HG03135 (cell line): ENCODE measurements around the gene FBXO17.
A peak's percentile ranks its signal among the peaks of the same experiment; 100 is the strongest.

Source experiments
- ATAC-seq: cut with Tn5 transposase; IDR thresholded peaks from one replicate; pipeline ENCODE4 v1.9.1; 2021; ENCODE audit warnings: mild to moderate bottlenecking, moderate library complexity; ENCODE audit not compliant: unreplicated experiment

Gene FBXO17

DNA sequence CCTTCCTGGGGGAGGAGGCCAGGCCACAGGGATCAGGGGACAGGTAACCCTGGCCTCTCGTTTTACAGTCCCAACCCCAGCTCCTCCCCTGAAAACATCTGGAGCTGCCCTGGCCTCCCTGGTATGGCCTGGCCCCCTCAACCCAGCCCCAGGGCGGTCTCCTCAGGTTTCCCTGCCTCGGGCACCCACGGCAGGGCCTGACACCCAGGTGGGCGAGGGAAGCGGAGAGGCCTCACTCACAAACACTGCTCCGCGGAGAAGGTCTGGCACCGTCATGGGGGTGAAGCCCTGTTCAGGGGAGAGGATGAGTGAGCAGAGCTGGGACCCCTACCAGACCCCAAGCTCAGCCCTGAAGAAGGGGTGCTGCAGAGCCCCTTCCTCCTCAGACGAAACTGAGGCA lies 57.0 kb downstream of the FBXO17 start:
- ATAC-seq: no peak

DNA sequence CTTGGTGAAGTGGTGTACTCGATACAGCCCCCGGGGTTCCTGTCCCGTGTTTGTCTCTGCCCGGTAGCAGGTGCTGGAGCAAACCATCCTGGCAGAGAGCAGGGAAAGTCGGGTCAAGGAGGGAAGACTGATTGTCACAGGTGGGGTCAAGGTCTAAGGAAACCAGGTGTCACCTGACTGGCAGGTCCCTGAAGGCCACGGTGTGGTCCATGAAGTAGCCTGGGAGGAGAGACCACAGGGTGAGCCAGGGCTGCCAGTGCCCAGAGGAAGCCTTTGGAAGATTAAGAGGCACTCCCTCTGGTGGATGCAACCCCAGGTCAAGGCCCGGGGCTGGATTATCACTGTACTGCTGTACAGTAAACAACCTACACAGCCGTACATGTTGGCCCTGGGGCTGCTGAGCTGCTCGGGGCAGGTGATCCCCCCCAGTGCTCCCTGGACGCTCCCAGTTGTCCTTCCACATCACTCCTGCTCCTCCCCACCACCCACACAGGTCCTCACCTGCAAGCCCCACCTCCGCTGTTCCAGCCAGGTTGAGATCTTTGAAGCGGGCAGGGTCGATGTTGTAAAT lies 57.5 kb downstream of the FBXO17 start:
- no peak for ATAC-seq

DNA sequence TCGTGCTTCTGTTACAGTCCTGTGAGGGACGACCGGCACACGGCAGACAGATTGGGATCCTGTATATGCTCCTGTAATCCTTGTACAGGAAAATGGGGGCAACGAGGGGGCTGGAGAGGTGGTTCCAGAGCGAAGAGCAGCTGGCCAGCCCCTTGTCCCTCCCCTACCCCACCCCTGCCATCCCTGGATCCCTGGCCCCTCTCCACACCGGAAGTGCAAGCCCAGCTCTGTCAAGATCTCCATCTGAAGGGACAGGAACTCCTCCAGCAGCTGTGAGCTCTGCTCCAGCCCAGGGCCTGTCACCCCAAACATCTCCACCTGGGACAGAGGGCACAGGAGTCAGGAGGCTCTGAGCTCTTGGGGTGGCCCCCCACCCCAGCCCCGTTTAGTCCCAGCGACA lies 58.0 kb downstream of the FBXO17 start:
- no peak for ATAC-seq

DNA sequence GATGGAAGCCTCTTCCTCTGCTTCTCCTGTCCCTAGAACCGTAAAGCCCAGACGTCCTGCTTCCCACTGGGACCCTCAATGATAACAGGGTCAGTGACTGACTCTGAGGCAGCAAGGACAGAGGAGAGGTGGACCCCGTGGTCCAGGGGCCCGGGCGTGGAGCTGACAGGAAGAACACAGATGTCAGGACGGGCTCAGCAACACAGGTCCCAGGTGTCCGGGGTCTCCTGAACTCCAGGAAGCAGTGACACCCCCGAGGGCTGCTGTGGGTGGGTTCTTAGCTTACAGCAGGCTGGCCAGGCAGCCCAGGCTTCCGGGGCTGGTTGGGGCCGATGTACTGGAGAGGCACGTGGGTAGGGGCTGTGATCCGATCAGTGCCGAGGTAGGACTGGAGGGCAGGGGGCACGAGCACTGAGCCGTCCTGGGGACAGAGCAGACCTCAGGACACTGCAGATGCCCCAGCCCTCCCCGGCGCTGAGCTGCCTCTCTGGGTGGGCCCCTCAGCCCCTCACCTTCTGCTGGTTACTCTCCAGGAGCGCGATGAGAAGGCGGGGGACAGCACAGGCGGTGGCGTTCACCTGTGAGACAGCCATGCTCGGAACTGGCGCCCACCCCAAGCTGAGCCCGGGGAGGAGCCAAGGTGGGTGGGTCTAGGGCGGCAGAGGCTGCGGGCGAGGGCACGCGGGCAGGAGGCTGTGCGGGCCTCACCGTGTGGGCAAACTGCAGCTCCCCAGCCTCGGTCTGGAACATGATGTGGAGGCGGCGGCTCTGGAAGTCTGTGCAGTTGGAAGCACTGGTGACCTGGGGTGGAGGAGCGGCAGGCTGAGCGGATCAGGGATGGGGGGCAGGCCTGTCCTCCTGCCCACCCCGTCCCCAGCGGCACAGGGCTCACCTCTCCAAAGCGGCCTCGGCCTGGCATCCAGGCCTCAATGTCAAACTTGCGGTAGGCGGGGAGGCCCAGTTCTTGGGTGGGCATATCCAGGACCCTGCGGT lies 59.9 kb downstream of the FBXO17 start:
- no peak for ATAC-seq

DNA sequence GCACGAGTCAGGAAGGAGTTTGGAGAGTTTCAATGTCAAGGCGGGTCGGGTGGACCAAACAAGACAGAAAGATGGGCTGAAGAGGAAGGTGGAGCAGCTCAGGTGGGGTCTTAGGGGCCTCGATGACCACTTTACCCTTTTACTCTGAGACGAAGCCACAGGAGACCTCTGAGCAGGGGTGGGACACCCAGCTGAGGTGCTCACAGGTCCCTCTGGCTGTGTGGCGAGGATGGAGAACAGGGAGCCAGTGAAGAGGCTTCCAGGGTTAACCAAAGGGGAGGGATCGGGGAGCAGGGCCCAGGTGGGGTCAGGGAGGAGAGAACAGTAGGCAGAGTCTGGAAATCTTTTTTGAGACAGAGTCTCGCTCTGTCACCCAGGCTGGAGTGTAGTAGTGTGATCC lies 61.6 kb downstream of the FBXO17 start:
- ATAC-seq: no peak

DNA sequence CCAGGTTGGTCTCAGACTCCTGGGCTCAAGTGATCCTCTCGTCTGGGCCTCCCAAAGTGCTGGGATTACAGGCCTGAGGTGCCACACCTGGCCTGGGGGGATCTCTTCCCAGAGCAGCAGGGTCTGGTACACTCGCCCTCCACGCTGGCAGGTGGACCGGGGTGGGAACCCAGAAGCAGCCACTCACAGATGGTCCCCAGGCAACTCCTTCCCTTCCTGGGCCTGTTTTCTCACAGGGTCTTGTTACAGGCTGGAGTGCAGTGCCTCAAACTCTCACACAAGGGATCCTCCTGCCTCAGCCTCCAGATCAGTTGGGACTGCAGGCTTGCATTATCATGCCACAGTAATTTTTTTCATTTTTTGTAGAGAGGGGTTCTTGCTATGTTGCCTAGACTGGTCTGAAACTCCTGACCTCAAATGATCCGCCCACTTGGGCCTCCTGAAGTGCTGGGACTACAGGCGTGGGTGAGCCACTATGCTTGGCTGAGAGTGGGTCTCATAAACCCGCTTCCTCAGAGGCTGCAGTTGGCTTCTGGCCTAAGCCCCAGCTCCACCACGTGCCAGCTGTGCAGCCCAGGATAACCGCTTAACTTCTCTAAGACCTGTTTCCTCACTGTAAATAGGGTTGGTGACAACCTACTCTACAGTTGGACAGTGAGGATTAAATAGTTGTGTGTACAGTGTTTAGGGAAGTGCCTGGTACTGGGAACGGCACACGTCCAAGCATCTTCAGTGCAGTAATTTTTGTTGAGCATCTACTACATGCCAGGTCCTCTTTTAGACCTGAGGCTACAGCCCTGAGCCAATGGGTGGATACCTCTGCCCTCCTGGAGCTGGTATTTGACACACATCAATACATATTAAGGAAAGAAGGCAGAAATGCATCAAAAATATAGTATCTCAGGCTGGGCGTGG lies 62.7 kb downstream of the FBXO17 start:
- no peak for ATAC-seq

DNA sequence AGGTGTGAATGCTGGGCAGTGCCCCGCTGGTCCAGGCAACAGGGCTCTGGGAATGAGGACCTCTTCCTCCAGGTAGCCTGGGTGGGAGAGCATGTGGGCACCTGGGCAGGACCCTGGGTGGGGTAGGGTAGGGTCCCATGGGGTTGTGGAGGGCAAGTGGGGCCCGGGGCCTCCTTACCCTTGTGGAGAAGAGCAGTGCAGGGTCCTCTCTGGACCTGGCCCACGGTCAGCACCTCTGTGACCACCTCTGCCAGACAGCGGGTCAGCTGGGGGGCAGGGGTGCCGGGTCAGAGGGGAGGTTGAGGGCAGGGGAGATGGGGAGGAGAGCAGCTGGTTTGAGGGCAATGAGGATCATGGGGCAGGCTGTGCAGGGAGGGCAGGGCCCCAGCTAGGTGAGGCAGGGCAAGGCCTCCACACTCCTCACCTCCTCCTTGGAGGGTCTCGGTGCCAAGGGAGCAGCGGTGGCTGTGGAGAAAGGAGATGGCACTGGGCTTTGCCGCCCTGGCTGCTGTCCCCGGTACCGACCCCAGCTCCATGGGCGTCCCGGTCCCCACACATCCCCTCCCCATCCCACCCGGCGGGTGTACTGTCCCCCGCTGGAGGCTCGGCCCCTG lies 64.0 kb downstream of the FBXO17 start:
- ATAC-seq: no peak

DNA sequence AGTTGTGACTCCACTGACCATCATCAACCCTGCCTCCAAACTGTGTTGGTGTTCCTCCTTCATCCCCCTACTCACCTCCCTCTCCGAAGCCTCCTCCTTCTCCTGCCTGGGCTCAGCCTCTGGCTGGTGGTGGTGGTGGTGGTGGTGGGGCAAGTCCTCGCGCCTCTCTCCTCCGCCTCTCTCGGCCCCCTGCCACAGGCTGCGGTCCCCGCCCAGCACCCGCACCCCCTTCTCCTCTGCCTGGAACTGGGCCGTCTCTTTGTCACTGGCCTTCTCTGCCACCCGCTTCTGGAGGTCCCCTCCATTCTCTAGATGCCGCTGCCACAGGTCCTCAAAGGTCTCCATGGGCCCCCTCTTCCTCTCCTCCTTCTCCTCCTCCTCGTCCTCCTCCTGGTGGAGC lies 65.1 kb downstream of the FBXO17 start:
- no peak for ATAC-seq

DNA sequence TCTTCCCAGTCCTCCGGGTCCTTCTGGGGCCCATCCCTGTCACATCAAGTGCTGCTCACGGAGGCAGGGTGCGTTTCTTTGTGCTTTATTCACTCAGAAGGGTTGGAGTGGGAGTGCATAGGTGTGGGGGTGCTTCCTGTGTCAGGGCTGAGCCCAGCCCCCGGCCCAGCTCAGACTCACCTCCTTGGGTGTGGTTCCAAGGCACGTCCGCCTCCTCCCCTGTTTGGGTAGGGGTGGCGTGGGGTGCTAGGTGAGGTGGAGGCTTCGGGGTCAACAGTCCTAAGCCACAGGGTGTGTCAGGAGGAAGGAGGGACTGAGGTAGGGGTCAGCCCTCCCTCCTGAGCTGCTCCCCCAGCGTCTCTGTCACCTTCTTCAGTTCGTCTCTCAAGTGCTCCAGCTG lies 66.6 kb downstream of the FBXO17 start:
- no peak for ATAC-seq

DNA sequence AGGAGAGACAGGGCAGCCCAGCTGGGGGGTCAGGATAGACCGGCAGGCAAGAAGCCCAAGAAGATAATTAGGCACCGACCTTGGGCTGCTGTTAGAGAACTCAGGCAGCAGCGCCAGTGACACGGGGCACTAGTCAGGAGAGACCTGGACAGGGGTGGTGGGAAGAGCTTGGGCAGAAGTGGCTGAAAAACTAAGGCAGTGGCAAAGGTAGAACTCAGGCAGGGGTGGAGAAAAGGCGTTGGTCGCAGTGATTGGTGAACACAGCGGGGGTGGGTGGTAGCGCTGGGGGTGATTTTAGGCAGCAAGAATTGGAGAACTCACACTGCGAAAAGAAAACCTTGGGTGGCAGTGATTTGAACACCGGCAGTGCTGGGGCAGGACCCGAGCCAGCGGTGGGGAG lies 67.9 kb downstream of the FBXO17 start:
- no peak for ATAC-seq

DNA sequence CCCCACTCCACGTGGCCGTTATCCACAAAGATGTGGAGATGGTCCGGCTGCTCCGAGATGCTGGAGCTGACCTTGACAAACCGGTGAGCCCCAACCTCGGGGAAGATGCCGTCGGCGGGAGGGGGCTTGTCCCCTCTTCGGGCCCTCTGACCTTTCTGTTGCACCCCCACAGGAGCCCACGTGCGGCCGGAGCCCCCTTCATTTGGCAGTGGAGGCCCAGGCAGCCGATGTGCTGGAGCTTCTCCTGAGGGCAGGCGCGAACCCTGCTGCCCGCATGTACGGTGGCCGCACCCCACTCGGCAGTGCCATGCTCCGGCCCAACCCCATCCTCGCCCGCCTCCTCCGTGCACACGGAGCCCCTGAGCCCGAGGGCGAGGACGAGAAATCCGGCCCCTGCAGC lies 68.3 kb downstream of the FBXO17 start:
- no peak for ATAC-seq

DNA sequence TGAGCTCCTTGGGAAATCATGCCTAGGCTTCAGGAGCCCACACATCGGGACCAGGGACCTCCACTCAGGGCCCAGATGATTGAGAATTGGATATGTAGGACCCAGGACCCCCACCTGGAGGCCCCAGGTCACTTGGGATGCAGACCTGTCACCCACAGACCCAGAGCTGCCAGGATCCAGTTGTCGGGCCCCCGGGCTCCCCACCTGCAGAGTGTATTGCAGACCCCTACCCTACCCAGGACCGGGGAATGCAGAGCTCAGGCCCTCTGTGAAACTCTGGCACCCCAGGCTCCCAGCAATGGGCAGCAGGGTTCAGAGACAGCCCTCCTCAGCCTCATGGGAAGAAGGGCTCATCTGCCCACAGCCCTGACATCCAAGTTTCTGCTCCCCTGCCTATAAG lies 69.9 kb downstream of the FBXO17 start:
- ATAC-seq: no peak

DNA sequence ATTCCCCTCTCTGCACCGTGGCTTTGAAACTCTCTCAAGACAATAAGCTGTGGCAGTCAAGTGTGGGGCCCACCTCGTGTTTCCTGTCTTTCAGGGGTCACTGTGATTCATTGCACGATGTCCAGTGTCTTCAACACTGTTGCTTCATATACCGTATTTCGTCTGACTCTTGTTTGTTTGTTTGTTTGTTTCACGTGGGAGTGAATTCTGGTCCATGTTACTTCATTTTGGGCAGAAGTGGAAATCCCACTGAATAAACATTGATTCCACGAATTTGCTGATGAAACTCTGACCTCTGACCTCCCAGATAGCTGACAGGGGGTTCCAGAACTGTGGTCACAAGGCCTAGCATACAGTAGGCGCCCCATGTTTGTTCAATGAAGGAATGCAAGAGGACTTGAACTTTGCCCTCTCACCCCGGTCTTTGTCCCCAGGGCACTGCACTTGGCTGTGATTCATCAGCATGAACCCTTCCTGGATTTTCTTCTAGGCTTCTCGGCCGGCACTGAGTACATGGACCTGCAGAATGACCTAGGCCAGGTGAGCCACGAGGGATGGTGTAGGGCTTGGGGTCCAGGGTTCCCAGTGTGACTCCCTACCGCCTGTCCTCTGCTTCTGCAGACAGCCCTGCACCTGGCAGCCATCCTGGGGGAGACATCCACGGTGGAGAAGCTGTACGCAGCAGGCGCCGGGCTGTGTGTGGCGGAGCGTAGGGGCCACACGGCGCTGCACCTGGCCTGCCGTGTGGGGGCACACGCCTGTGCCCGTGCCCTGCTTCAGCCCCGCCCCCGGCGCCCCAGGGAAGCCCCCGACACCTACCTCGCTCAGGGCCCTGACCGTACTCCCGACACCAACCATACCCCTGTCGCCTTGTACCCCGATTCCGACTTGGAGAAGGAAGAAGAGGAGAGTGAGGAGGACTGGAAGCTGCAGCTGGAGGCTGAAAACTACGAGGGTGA lies 70.7 kb downstream of the FBXO17 start:
- no peak for ATAC-seq

DNA sequence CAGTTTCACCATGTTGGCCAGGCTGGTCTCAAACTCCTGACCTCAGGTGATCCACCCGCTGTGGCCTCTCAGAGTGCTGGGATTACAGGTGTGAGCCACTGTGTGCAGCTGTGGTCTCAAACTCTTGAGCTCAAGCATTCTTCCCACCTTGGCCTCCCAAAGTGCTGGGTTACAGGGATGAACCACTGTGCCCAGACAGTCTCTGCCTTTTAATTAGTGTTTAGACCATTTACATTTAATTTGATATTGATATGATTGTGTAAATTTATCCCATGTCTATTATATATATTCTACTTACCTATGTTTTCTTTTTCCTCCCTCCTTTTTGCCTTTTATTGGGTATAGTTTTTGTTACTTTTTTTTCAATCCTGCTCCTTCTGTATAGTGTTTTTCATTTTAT lies 73.9 kb downstream of the FBXO17 start:
- ATAC-seq: no peak

DNA sequence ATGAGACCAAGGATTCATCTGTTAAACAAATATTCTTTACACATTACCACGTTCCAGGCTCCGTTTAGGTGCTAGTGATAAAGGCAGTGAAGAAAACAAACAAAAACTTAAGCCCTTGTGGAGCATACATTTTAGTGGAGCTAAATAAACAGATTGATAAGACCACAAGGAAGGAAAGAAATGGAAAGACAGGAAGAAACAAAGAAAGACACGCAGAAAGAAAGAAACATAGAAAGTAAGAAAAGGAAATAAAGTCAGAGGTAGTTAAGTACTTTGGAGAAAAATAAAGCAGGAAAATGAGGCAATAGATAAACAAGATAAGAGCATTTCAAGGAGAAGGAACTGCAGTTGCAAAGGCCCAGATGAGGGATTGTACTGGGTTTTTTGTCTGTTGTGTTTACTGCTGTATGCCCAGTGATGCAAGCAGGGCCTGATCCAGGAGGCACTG lies 74.8 kb downstream of the FBXO17 start:
- no peak for ATAC-seq

DNA sequence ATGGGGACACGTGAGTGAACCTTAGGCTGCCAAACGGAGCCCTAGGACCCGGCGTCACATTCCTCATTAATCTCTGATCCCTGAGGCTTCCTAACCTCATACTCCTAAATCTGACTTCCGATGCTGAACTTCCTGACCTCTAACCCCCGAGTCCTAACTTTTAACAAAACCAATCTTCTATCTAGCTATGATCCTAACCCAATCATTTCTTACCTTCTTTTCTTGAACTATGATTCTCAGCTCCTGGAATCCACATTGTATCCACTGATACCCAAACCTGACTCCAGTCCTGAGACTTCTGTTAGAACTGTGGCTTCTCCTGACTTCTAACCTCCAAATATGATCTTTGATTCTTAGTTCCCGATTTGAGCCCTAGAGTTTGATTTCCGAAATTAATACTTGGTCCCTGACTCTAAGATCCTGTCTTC lies 75.3 kb downstream of the FBXO17 start:
- ATAC-seq: no peak

DNA sequence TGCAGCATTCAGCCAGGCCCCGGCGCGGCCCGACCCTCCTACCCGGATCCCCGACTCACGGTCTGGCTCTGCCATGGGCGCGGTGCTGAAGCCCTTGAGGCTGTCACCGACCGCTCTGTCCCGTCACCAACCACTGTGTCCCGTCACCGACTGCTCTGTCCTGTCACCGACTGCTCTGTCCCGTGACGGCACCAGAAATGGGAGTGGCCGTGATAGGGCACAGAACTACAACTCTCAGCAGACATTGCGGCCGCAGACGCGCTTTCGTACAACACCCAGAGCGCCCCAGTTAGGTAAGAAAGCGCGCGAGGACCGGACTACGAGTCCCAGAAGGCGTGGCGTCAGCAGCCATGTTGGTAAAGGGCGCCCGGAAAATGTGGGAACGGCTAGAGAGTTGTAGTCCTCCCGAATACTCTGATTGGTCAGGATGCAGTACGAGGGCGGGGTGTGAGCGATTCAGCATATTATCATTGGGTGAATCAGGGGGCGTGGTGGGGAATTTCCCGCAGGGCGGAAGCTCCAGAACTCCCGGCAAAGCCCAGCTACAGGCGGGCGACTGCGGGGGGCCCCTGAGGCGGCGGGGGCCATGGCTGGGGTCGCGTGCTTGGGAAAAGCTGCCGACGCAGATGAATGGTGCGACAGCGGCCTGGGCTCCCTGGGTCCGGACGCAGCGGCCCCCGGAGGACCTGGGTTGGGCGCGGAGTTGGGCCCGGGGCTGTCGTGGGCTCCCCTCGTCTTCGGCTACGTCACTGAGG lies 75.9 kb downstream of the FBXO17 start, which contains the start of the genes NFKBIB and SIRT2:
NFKBIB (plus strand) TSS at position 523 of the 755 bp plus-strand sequence; CDS start at position 587, 64 bp downstream.
SIRT2 (minus strand) TSS at position 172 of the 755 bp plus-strand sequence; CDS start at position 75, 97 bp downstream.
- peak; percentile 91 for ATAC-seq

DNA sequence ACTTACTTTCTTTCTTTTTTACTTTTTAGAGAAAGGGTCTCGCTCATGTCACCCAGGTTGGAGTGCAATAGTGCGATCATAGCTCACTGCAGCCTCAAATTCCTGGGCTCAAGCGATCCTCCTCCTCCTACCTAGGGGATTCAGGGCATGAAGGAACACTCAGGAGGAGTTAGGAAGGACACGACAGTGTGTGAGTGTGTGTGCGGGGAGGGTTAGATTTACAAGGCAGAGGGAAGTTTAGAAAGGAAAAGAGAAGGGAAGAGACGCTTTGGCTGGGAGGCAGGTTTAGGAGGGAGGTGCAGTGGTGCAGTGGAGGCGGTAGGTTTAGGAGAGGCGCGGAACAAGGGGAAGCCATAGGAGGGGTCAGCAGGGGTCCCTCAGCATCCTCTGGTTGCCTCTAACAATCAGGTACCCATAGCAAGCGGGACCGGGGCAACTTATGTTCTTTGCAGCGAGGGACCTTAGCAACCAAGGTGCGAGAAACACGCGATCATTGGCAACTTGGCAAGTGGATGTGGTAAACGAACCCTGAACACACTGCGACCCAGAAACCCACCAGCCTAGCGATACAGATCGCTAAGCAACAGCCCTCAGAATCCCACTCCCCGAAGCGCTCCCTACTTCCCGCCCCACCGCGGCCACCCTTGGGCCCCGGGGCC lies 76.6 kb downstream of the FBXO17 start:
- ATAC-seq: no peak
